Measurements from ENCODE around the gene CST9L. TPM values are rescaled to one million over a fixed set of nuclear protein-coding genes. Genes with fewer than 3 reads are reported as not detected.

Gene CST9L
- total RNA-seq, 1 donor = not detected

DNA sequence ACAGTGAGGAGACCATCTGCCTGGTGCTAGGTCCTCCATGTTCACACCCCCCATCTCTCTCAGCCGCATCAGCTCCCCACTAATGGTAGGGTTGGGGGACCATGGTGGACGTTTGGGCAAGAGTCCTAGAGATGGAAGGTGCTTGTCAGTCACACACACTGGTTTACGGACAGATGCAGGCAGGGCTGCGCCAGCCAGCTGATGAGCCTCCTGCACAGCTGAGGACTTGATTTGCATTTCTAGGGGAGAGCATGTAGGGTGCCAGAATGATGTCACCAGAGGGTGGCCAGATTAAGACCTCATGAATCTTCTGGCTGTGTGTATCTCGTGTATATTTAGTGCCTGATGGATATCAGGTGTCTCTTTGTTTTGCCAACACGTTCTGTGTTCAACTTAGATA, 48.7 kb downstream of the CST9L start:
- no peaks in the 10 kb centered on the region for H3K36me3 ChIP-seq (ENCODE audit: insufficient read depth, low read length)
- TF ChIP-seq, protein P1, sequence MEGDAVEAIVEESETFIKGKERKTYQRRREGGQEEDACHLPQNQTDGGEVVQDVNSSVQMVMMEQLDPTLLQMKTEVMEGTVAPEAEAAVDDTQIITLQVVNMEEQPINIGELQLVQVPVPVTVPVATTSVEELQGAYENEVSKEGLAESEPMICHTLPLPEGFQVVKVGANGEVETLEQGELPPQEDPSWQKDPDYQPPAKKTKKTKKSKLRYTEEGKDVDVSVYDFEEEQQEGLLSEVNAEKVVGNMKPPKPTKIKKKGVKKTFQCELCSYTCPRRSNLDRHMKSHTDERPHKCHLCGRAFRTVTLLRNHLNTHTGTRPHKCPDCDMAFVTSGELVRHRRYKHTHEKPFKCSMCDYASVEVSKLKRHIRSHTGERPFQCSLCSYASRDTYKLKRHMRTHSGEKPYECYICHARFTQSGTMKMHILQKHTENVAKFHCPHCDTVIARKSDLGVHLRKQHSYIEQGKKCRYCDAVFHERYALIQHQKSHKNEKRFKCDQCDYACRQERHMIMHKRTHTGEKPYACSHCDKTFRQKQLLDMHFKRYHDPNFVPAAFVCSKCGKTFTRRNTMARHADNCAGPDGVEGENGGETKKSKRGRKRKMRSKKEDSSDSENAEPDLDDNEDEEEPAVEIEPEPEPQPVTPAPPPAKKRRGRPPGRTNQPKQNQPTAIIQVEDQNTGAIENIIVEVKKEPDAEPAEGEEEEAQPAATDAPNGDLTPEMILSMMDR (IDR thresholded peaks at IDR 0.05; ENCODE audit: extremely low read depth, low read depth, low read length) = no peak
- no peak overlapping the region for H3K4me2 ChIP-seq (ENCODE audit: insufficient read depth, low read length)
- no peak for DNase-seq (ENCODE audit: insufficient read length, low spot score, missing footprints)
- no peaks in the 10 kb centered on the region for H4K20me1 ChIP-seq (ENCODE audit: insufficient read depth, low read length)
- H3K27me3 ChIP-seq (ENCODE audit: insufficient read depth, low read length) = no peaks in the 10 kb centered on the region
- no peaks in the 10 kb centered on the region for H3K4me1 ChIP-seq (ENCODE audit: insufficient read depth, low read length)
- no peak overlapping the region for H2AFZ ChIP-seq (ENCODE audit: low read length)
- H3K27ac ChIP-seq (ENCODE audit: low read depth, low read length) = no peak overlapping the region
- H3K9me3 ChIP-seq (ENCODE audit: low read depth, low read length) = no peaks in the 10 kb centered on the region
- no peaks in the 10 kb centered on the region for H3K79me2 ChIP-seq (ENCODE audit: insufficient read depth, low read length)
- no peak overlapping the region for H3K4me3 ChIP-seq (ENCODE audit: insufficient read depth, low read length)

DNA sequence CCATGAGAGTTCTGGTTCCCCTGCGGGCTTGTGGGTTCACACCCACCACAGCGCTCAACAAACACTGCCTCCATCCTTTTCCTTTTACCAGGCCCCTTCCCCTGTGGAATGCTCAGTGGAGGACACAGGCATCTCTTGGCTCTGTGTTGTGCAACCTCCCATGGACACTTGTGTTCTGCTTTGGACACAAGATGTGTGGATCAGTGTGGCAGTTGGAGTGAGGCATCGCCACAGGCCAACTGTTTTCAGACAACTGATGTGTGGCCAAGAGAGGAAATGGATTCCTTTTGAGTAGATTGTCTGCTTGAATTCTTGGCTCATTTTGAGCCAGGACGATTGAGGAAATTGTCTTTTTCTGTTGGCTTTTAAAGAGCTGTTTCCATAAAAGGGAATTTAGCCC, 50.6 kb downstream of the CST9L start:
- no peak overlapping the region for H2AFZ ChIP-seq (ENCODE audit: low read length)
- no peaks in the 10 kb centered on the region for H3K9me3 ChIP-seq (ENCODE audit: low read depth, low read length)
- no peak for DNase-seq (ENCODE audit: insufficient read length, low spot score, missing footprints)
- H3K27me3 ChIP-seq (ENCODE audit: insufficient read depth, low read length) = no peaks in the 10 kb centered on the region
- no peak overlapping the region for H3K4me2 ChIP-seq (ENCODE audit: insufficient read depth, low read length)
- TF ChIP-seq, protein P1 (IDR thresholded peaks at IDR 0.05; ENCODE audit: extremely low read depth, low read depth, low read length) = no peak
- no peak overlapping the region for H3K27ac ChIP-seq (ENCODE audit: low read depth, low read length)
- no peaks in the 10 kb centered on the region for H3K36me3 ChIP-seq (ENCODE audit: insufficient read depth, low read length)
- H3K4me1 ChIP-seq (ENCODE audit: insufficient read depth, low read length) = no peaks in the 10 kb centered on the region
- H4K20me1 ChIP-seq (ENCODE audit: insufficient read depth, low read length) = no peaks in the 10 kb centered on the region
- H3K79me2 ChIP-seq (ENCODE audit: insufficient read depth, low read length) = no peaks in the 10 kb centered on the region
- no peak overlapping the region for H3K4me3 ChIP-seq (ENCODE audit: insufficient read depth, low read length)

DNA sequence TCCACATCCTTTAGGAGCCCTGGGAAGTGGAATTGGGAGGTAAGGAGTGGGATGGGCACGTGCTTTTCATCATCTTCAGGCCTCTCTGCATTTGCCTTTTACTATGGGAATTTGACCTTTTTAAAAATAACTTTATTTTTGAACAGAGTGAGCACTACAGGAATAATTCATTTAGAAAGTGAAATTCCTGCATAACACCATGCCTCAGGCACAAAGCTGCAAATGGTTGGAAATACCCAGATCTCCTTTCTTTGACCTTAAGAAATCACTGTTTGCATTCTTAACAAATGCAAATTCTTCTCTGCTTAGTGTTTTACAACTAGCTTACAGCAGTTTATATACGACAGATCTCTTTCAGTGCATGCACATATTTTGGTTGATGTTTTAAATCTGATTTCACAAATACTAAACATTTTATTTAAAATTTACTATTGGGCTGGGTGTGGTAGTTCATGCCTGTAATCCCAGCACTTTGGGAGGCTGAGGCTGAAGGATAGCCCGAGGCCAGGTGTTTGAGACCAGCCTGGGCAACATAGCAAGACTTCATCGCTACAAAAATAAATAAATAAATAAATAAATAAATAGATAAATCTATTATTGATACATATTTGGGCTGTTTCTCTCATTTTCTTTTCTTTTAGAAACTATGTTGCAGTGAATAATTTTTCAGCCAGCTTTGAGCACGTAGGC, 52.9 kb downstream of the CST9L start:
- Histone ChIP-seq H3K9me3 (ENCODE audit: low read depth, low read length) (no peaks in the 10 kb centered on the region), H3K36me3 (ENCODE audit: insufficient read depth, low read length) (no peaks in the 10 kb centered on the region), H3K27me3 (ENCODE audit: insufficient read depth, low read length) (no peaks in the 10 kb centered on the region), H3K4me1 (ENCODE audit: insufficient read depth, low read length) (no peaks in the 10 kb centered on the region), H3K4me3 (ENCODE audit: insufficient read depth, low read length) (no peak overlapping the region), H3K4me2 (ENCODE audit: insufficient read depth, low read length) (no peak overlapping the region), H4K20me1 (ENCODE audit: insufficient read depth, low read length) (no peaks in the 10 kb centered on the region), H3K27ac (ENCODE audit: low read depth, low read length) (no peak overlapping the region), H2AFZ (ENCODE audit: low read length) (no peak overlapping the region), H3K79me2 (ENCODE audit: insufficient read depth, low read length) (no peaks in the 10 kb centered on the region)
- TF ChIP-seq, protein P1 (IDR thresholded peaks at IDR 0.05; ENCODE audit: extremely low read depth, low read depth, low read length) = no peak
- no peak for DNase-seq (ENCODE audit: insufficient read length, low spot score, missing footprints)

DNA sequence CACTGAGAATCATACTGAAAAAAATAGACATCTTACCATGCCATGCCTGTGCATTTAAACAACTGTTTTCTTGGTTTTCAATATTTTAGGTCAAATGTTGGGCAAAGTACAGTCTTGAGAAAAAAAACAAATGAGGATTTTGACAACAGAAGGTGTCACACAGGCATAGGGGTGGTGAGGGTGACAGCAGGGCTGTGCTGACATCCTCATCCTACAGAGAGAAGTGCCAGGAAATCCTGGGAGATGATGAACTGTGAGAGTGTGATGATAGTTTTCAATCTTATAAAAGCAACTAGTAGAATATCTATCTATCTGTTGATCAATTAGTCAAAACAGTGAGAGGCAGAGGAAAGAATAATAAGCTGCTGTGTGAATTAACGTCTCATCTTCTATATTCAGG, 53.4 kb downstream of the CST9L start:
- Histone ChIP-seq H3K4me2 (ENCODE audit: insufficient read depth, low read length) (no peak overlapping the region), H4K20me1 (ENCODE audit: insufficient read depth, low read length) (no peaks in the 10 kb centered on the region), H3K4me3 (ENCODE audit: insufficient read depth, low read length) (no peak overlapping the region), H3K36me3 (ENCODE audit: insufficient read depth, low read length) (no peaks in the 10 kb centered on the region), H3K27me3 (ENCODE audit: insufficient read depth, low read length) (no peaks in the 10 kb centered on the region), H2AFZ (ENCODE audit: low read length) (no peak overlapping the region), H3K4me1 (ENCODE audit: insufficient read depth, low read length) (no peaks in the 10 kb centered on the region), H3K27ac (ENCODE audit: low read depth, low read length) (no peak overlapping the region), H3K79me2 (ENCODE audit: insufficient read depth, low read length) (no peaks in the 10 kb centered on the region), H3K9me3 (ENCODE audit: low read depth, low read length) (no peaks in the 10 kb centered on the region)
- DNase-seq (ENCODE audit: insufficient read length, low spot score, missing footprints) = no peak
- TF ChIP-seq, protein P1 (IDR thresholded peaks at IDR 0.05; ENCODE audit: extremely low read depth, low read depth, low read length) = no peak

Other genes starting within 250 kb of the CST9L start
- gene NXT1, start 217.7 kb downstream of the CST9L start, total RNA-seq = 12.7 and 18.5 TPM in 2 replicates
- 13.0 and 14.5 TPM in 2 replicates for gene GZF1, start 206.3 kb downstream of the CST9L start, total RNA-seq
- 9.4 and 14.1 TPM in 2 replicates for gene NAPB, start 147.0 kb downstream of the CST9L start, total RNA-seq
- gene CSTL1, start 128.8 kb downstream of the CST9L start, total RNA-seq = 0.59 TPM in 1 of 2 replicates, not detected in the other
- not detected in 2 replicates for gene CST11, start 115.6 kb downstream of the CST9L start, total RNA-seq
- not detected in 2 replicates for gene CST8, start 77.4 kb downstream of the CST9L start, total RNA-seq
- not detected in 2 replicates for gene CST9, start 37.4 kb upstream of the CST9L start, total RNA-seq
- gene CST3, start 69.5 kb upstream of the CST9L start, total RNA-seq = 169 and 229 TPM in 2 replicates
- not detected in 2 replicates for gene CST4, start 120.6 kb upstream of the CST9L start, total RNA-seq
- gene CST1, start 182.5 kb upstream of the CST9L start, total RNA-seq = not detected in 2 replicates